ENCODE measurements around the gene HIVEP3.

DNA sequence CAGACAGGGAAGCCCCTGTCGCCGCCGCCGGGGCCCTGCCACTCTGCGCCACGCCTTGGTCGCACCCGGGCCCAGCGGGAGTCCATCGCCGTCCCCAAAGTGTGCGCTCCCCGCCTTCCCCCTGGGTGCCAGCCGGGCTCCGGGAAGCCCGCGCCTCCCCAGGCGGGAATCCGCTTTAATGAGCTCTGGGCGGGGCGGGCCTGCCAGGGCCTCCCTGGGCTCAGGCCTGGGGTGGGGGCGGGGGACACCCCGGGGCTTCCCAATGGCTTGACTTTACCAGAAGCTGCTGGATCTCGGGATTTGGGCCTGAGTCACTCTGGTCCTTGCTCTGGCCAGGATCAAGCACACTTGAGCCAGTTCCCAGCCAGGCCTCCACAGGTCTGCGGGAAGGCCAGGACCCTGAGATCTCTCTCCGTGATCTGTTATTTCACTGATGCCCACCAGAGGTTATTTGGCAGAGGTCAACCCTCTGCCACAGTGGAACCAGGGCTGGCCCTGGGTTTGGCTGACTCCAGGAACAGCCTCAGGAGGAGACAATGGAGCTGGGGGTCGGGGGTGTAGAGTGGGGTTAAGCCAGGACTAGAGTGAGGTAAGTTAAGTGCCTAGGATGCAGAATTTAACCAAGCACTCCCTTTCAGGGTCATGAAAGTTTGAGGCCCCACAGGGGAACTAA is 255.8 kb downstream of the HIVEP3 start:
- TF ChIP-seq POLR2A (IDR thresholded peaks at IDR 0.05): no peak
- TF ChIP-seq, protein P1, sequence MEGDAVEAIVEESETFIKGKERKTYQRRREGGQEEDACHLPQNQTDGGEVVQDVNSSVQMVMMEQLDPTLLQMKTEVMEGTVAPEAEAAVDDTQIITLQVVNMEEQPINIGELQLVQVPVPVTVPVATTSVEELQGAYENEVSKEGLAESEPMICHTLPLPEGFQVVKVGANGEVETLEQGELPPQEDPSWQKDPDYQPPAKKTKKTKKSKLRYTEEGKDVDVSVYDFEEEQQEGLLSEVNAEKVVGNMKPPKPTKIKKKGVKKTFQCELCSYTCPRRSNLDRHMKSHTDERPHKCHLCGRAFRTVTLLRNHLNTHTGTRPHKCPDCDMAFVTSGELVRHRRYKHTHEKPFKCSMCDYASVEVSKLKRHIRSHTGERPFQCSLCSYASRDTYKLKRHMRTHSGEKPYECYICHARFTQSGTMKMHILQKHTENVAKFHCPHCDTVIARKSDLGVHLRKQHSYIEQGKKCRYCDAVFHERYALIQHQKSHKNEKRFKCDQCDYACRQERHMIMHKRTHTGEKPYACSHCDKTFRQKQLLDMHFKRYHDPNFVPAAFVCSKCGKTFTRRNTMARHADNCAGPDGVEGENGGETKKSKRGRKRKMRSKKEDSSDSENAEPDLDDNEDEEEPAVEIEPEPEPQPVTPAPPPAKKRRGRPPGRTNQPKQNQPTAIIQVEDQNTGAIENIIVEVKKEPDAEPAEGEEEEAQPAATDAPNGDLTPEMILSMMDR (IDR thresholded peaks at IDR 0.05): no peak

Data from esophagus squamous epithelium (tissue), 4 donors.